ENCODE results near the gene TENM3.

Gene TENM3

GRCh38 chr4:182812916-182813315, 569.7 kb downstream of the TENM3 start:
- no peak for DNase-seq (ENCODE audit: low spot score)

- peak; percentile 39 for DNase-seq (ENCODE audit: low spot score)
Measured at GRCh38 chr4:182814065-182814464, 570.9 kb downstream of the TENM3 start.

GRCh38 chr4:182818926-182819730, 575.9 kb downstream of the TENM3 start:
- DNase-seq (ENCODE audit: low spot score) = no peak

GRCh38 chr4:182819751-182820150, 576.5 kb downstream of the TENM3 start:
- DNase-seq (ENCODE audit: low spot score) = no peak

GRCh38 chr4:182822554-182822953, 579.4 kb downstream of the TENM3 start:
- DNase-seq (ENCODE audit: low spot score) = no peak

GRCh38 chr4:182823576-182823975, 580.4 kb downstream of the TENM3 start:
- DNase-seq (ENCODE audit: low spot score) = no peak

- DNase-seq (ENCODE audit: low spot score) = no peak
Measured at GRCh38 chr4:182825003-182825402, 581.8 kb downstream of the TENM3 start.

GRCh38 chr4:182825786-182826185, 582.6 kb downstream of the TENM3 start:
- no peak for DNase-seq (ENCODE audit: low spot score)

- no peak for DNase-seq (ENCODE audit: low spot score)
Measured at GRCh38 chr4:182826391-182826790, 583.2 kb downstream of the TENM3 start.

GRCh38 chr4:182827166-182827565, 584.0 kb downstream of the TENM3 start:
- DNase-seq (ENCODE audit: low spot score) = no peak

GRCh38 chr4:182827954-182828353, 584.8 kb downstream of the TENM3 start:
- DNase-seq (ENCODE audit: low spot score) = no peak

- no peak for DNase-seq (ENCODE audit: low spot score)
Measured at GRCh38 chr4:182828360-182829025, 585.3 kb downstream of the TENM3 start.

GRCh38 chr4:182829196-182829595, 586.0 kb downstream of the TENM3 start:
- DNase-seq (ENCODE audit: low spot score) = no peak

- DNase-seq (ENCODE audit: low spot score) = no peak
Measured at GRCh38 chr4:182831376-182831775, 588.2 kb downstream of the TENM3 start.

- no peak for DNase-seq (ENCODE audit: low spot score)
Measured at GRCh38 chr4:182832352-182833120, 589.3 kb downstream of the TENM3 start.

GRCh38 chr4:182835006-182835740, 592.0 kb downstream of the TENM3 start:
- no peak for DNase-seq (ENCODE audit: low spot score)

- DNase-seq (ENCODE audit: low spot score) = no peak
Measured at GRCh38 chr4:182837831-182838230, 594.6 kb downstream of the TENM3 start.

- DNase-seq (ENCODE audit: low spot score) = no peak
Measured at GRCh38 chr4:182838535-182838934, 595.3 kb downstream of the TENM3 start.

GRCh38 chr4:182839256-182839655, 596.1 kb downstream of the TENM3 start:
- DNase-seq (ENCODE audit: low spot score) = no peak

GRCh38 chr4:182840108-182840507, 596.9 kb downstream of the TENM3 start:
- no peak for DNase-seq (ENCODE audit: low spot score)

- no peak for DNase-seq (ENCODE audit: low spot score)
Measured at GRCh38 chr4:182842104-182842600, 599.0 kb downstream of the TENM3 start.

Measured in LoVo (cell line).